Testis (tissue), 3 donors: ENCODE measurements around the gene USH1G. TPM values are rescaled to one million over a fixed set of nuclear protein-coding genes. Genes with fewer than 3 reads are reported as not detected.

Experiments used
- DNase-seq: peaks from one replicate; pipeline ENCODE4 v3.0.0-alpha.2; 2019
- H3K27ac ChIP-seq, 2 donors: fragments of 200-600 bp; sonication (generic); one replicate each; pipeline ENCODE4 v1.5.1; 2019
- H3K27me3 ChIP-seq: fragments of 200-600 bp; sonication (generic); one replicate; pipeline ENCODE4 v1.5.1; 2019
- H3K36me3 ChIP-seq: fragments of 200-600 bp; sonication (generic); one replicate; pipeline ENCODE4 v1.5.1; 2017; ENCODE audit warnings: low read depth; ENCODE audit errors: missing control alignments
- H3K4me1 ChIP-seq: fragments of 200-600 bp; sonication (generic); one replicate; pipeline ENCODE4 v1.5.1; 2019
- H3K4me3 ChIP-seq, 2 donors: fragments of 200-600 bp; sonication (generic); one replicate each; pipeline ENCODE4 v1.5.1; 2017 to 2019
- H3K9me3 ChIP-seq: fragments of 200-600 bp; sonication (generic); one replicate; pipeline ENCODE4 v1.5.1; 2017
- CTCF ChIP-seq, 3 experiments: fragments of 450-650 bp in 2 of 3; fragments of 200-600 bp in 1 of 3; sonication (generic) in 1 of 3; IDR thresholded peaks; one replicate each; pipeline ENCODE4 v1.5.1; 2016 to 2019; ENCODE audit warnings: antibody characterized with exemption in 3 of 3, mild to moderate bottlenecking in 2 of 3, moderate library complexity in 1 of 3
- POLR2A ChIP-seq: fragments of 450-650 bp; IDR thresholded peaks from one replicate; pipeline ENCODE4 v1.6.1; 2017; ENCODE audit warnings: antibody characterized with exemption, mild to moderate bottlenecking, moderate library complexity
- WGBS, 2 donors: methylation state at CpG; one replicate each; pipeline ENCODE4 v1.1.5; 2018; 5-methylcytosine and 5-hydroxymethylcytosine counted together
- intact Hi-C: fragments of 100-400 bp; cut with DNase I; formaldehyde crosslinking; loops from one replicate; pipeline ENCODE4 v1.15.1; 2023; ENCODE audit warnings: low total_unique reads
- polyA plus RNA-seq: library from polyadenylated mRNA; stranded (reverse); fragments of 350-450 nt; fragmentation: Illumina TruSeq; extraction: RNeasy Lipid Tissue Mini Kit (QIAGEN cat#74804); gene quantifications from one replicate; pipeline ENCODE4 v1.2.3, GENCODE V29; 2014; ENCODE audit warnings: low read depth, low replicate concordance; ENCODE audit not compliant: insufficient read depth
- total RNA-seq, 2 donors: library from RNA; depleted of rRNA; stranded (reverse); fragments of >200 nt; gene quantifications; one replicate each; pipeline ENCODE4 v1.2.3, GENCODE V29; 2016

The USH1G gene
- total and polyA plus RNA-seq, 3 donors from 2014 or later: 1.1 to 2.1 (median 2.0) TPM

- Histone ChIP-seq H3K27ac (no peak overlapping the region), H3K4me3 (no peak overlapping the region), H3K36me3 (no peaks in the 10 kb centered on the region), H3K4me1 (peaks cover 9% of the 10 kb centered on the region), H3K27me3 (no peaks in the 10 kb centered on the region), H3K9me3 (no peaks in the 10 kb centered on the region)
- intact Hi-C loops: no loop called here
- TF ChIP-seq POLR2A: no peak
- TF ChIP-seq CTCF (IDR thresholded peaks at IDR 0.05): no peak
- DNase-seq: no peak
- WGBS, 2 donors: 49 to 51% methylated on average over 18 to 20 of the region's 20 CpGs
Measured at GRCh38 chr17:74892013-74892841, 30.8 kb downstream of the USH1G start.

- H3K9me3 ChIP-seq: no peaks in the 10 kb centered on the region
- H3K36me3 ChIP-seq: no peaks in the 10 kb centered on the region
- no peaks in the 10 kb centered on the region for H3K27me3 ChIP-seq
- WGBS, 2 donors: 91 to 92% methylated on average over 4 to 7 of the region's 7 CpGs
- no peak overlapping the region for H3K4me3 ChIP-seq
- H3K4me1 ChIP-seq: peaks cover 9% of the 10 kb centered on the region
- intact Hi-C loops: no loop called here
- no peak for DNase-seq
- H3K27ac ChIP-seq: no peak overlapping the region
- no peak for TF ChIP-seq POLR2A
- TF ChIP-seq CTCF (IDR thresholded peaks at IDR 0.05): no peak
Measured at GRCh38 chr17:74890554-74890953, 32.5 kb downstream of the USH1G start.

- H3K36me3 ChIP-seq: no peaks in the 10 kb centered on the region
- no peak overlapping the region for H3K27ac ChIP-seq
- H3K4me3 ChIP-seq: no peak overlapping the region
- no peak for DNase-seq
- TF ChIP-seq POLR2A (no peak), CTCF (IDR thresholded peaks at IDR 0.05) (no peak)
- 58 to 67% methylated on average over 13 of the region's 13 CpGs for WGBS, 2 donors
- intact Hi-C loops: no loop called here
- H3K27me3 ChIP-seq: no peaks in the 10 kb centered on the region
- peaks cover 6% of the 10 kb centered on the region for H3K4me1 ChIP-seq
- H3K9me3 ChIP-seq: no peaks in the 10 kb centered on the region
Measured at GRCh38 chr17:74888469-74888868, 34.6 kb downstream of the USH1G start.

GRCh38 chr17:74883241-74883745, 39.8 kb downstream of the USH1G start:
- intact Hi-C loops: no loop called here
- Histone ChIP-seq H3K4me3 (no peak overlapping the region), H3K4me1 (no peaks in the 10 kb centered on the region), H3K9me3 (no peaks in the 10 kb centered on the region), H3K27ac (no peak overlapping the region), H3K36me3 (no peaks in the 10 kb centered on the region), H3K27me3 (no peaks in the 10 kb centered on the region)
- WGBS, 2 donors: 80 to 85% methylated on average over 15 of the region's 15 CpGs
- no peak for TF ChIP-seq POLR2A
- DNase-seq: no peak

GRCh38 chr17:74882517-74883240, 40.4 kb downstream of the USH1G start:
- Histone ChIP-seq H3K36me3 (no peaks in the 10 kb centered on the region), H3K27me3 (no peaks in the 10 kb centered on the region), H3K9me3 (no peaks in the 10 kb centered on the region), H3K4me1 (peaks cover 6% of the 10 kb centered on the region), H3K4me3 (no peak overlapping the region), H3K27ac (no peak overlapping the region)
- no peak for TF ChIP-seq POLR2A
- TF ChIP-seq CTCF (IDR thresholded peaks at IDR 0.05): no peak
- intact Hi-C loops: no loop called here
- 77% methylated on average over 16 to 20 of the region's 20 CpGs for WGBS, 2 donors
- DNase-seq: no peak
